Stimulated activated memory B cell treated with anti-CD40 and anti-IgM and Interleukin-4, amounts not matched to agents 10 μg/mL and 1 μg/mL and 100 μg/mL, for 72 hours (primary cell): ENCODE data around the gene PPP1R13B.

Source experiments
- ATAC-seq: fragments of 150-1000 bp; cut with Tn5 transposase; 2 replicates; pipeline ENCODE4 v1.10.0; 2021
- H3K27ac Mint-ChIP-seq: one replicate; pipeline ENCODE4 v1.8.0; 2022; ENCODE audit warnings: mild to moderate bottlenecking, mixed read lengths
- H3K27me3 Mint-ChIP-seq: one replicate; pipeline ENCODE4 v1.8.0; 2022; ENCODE audit warnings: mixed read lengths
- H3K36me3 Mint-ChIP-seq: one replicate; pipeline ENCODE4 v1.8.0; 2022; ENCODE audit warnings: mixed read lengths
- H3K4me1 Mint-ChIP-seq: one replicate; pipeline ENCODE4 v1.8.0; 2022; ENCODE audit warnings: mixed read lengths
- H3K4me3 Mint-ChIP-seq: one replicate; pipeline ENCODE4 v1.8.0; 2022; ENCODE audit warnings: mild to moderate bottlenecking, moderate library complexity, mixed read lengths
- H3K9me3 Mint-ChIP-seq: one replicate; pipeline ENCODE4 v1.8.0; 2022; ENCODE audit warnings: mixed read lengths

The PPP1R13B gene

DNA sequence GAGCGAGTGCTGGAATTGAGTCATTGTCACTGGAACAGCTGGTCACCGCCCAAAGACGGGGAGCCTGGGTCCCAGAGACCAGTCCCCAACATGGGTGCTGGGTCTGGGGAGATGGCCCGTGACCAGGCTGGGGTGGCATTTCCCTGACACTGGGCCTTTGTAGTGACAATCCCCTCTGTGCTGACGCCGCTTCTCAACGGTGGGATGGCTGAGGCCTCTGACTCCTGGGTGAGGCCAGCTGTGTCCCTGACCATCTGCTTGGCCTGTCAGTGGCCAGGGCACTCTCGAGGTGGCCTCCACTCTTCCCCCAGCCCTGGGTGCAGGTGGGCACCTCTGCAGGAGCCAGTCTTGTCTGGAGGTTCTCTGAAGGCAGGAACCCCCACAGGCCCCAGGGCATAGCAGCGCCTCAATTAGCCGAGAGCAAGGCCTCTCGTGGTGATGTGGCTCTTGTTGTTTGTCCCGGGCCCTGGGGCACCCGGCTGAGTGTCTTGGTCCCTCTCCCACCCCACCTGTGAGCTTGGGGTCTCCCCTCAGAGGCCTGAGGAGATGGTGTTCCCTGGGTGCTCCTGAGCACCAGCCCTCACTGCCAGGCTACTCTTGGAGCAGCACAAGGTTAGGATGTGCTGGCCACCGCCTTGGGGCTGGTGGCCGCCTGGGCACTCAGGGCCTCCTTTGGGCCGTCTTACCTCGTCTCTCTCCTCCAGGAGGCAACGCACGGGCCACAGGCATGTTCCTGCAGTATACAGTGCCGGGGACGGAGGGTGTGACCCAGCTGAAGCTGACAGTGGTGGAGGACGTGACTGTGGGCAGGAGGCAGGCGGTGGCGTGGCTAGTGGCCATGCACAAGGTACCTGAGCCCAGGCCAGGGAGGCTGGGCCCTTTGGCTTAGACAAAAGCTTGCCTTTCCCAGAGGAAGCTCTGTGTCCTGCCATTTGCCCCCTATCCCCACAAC, 115.2 kb downstream of the PPP1R13B start:
- H3K9me3 Mint-ChIP-seq: no peaks in the 10 kb centered on the region
- no peak overlapping the region for H3K4me3 Mint-ChIP-seq
- ATAC-seq: no peak
- H3K27me3 Mint-ChIP-seq: no peaks in the 10 kb centered on the region
- H3K36me3 Mint-ChIP-seq: peaks cover 28% of the 10 kb centered on the region
- no peak overlapping the region for H3K27ac Mint-ChIP-seq
- H3K4me1 Mint-ChIP-seq: no peaks in the 10 kb centered on the region

DNA sequence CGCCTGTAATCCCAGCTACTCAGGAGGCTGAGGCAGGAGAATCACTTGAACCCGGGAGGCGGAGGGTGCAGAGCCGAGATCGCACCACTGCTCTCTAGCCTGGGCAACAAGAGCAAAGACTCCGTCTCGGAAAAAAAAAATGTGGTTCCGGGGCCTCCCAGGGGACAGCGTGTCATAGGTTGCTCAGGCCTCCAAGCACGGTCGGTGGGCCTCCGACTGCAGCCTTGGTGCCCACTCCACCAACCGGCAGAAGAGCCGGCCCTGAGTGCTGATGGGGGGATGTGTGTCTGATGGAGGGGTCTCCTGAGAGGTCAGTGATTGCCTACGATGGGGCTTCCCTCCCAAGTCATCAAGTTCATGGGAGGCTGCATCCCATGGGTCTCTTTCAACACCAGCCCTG, 115.9 kb downstream of the PPP1R13B start:
- Mint-ChIP-seq H3K4me3 (no peak overlapping the region), H3K36me3 (peaks cover 28% of the 10 kb centered on the region), H3K27me3 (no peaks in the 10 kb centered on the region), H3K27ac (no peak overlapping the region), H3K4me1 (no peaks in the 10 kb centered on the region), H3K9me3 (no peaks in the 10 kb centered on the region)
- no peak for ATAC-seq

DNA sequence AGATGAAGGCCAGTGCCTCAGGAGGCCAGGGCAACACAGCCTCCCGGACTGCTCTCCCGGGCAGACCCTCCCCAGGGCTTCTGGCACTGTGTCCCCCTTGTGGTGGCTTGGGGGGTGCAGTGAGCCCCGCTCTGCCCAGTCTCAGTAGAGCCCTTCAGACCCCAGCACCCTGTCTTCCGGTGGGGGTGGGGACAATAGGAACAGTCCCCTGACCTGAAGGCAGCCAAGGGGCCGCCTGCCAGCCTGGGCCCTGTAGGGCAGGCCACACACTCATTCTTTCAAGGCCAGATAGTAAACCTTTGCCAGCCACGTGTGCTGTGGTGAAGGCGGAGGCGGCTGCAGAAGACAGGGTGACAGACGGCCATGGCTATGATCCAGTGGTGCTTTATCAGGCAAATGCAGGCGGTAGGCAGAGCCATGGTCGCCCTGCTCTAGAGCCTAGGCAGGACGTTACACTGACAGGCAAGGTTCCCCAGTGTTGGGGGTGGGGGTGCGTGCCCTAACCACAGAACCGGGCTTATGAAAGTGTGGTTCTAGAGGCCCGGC, 116.8 kb downstream of the PPP1R13B start:
- Mint-ChIP-seq H3K9me3 (no peaks in the 10 kb centered on the region), H3K27me3 (no peaks in the 10 kb centered on the region), H3K36me3 (peaks cover 28% of the 10 kb centered on the region), H3K4me1 (no peaks in the 10 kb centered on the region), H3K4me3 (no peak overlapping the region), H3K27ac (no peak overlapping the region)
- ATAC-seq: no peak

DNA sequence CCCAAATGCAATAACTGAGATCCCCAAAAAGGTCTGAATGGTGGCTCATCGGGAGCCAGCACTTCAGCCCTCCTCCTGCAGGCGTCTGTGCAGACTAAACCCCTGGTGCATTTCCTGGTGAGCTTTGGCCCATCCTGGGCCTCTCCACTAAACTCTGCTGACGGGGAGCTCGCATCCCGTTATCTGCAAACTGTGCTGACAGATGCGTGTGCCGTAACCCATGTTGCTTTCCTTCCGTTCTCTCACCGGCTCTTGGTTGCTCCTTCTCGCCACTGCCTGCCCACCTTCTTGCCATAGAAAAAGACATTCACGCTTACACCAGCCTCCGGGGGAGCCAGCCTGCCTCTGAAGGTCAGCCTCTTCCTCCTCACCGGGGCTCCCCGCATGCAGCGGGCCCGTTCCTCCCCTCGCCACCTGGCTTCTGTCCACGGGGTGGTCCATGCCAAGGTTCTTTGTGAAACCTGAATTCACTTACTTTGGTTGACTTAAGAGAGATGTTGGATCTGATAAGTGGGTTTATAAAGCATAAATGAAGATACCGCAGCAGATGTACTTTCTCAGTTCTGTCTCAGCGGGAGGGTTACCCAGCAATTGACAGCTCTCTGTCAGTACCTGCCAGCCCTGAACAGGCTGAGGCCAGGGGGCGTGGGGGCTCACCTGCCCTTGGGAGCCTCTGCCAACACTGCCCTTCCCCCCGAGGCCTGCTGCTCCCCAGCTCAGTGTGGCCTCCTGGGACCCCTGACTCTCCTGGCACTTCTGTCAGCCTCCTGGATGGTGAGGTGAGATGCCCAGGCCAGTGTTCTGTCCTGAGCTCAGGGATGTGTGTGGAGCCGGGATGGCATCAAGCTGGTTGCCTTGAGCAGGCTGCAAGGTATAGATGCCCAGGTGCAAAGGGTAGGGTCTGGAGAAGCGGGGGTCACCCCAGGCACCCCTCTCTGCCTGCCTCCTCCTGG, 117.6 kb downstream of the PPP1R13B start:
- no peak for ATAC-seq
- Mint-ChIP-seq H3K27me3 (no peaks in the 10 kb centered on the region), H3K4me3 (no peak overlapping the region), H3K9me3 (no peaks in the 10 kb centered on the region), H3K27ac (no peak overlapping the region), H3K36me3 (peaks cover 27% of the 10 kb centered on the region), H3K4me1 (no peaks in the 10 kb centered on the region)

DNA sequence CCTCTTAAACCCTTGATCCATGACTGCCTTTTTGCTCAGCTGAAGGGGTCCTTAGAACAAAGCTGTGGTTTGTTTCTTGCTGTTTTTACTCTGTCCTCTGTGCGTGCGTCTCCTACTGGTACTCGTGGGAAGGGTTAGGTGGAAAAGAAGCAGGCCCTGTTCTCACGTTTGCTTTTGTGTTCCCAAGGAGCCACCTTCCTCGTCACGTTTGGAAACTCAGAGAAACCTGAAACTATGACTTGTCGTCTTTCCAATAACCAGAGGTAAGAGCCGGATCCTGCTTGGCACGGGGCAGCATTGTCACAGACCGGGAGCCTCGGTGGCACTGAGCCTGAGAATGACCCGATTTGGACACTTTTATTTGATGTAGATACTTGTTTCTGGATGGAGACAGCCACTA, 118.7 kb downstream of the PPP1R13B start:
- no peaks in the 10 kb centered on the region for H3K4me1 Mint-ChIP-seq
- H3K9me3 Mint-ChIP-seq: no peaks in the 10 kb centered on the region
- H3K27me3 Mint-ChIP-seq: no peaks in the 10 kb centered on the region
- H3K27ac Mint-ChIP-seq: no peak overlapping the region
- H3K36me3 Mint-ChIP-seq: peaks cover 22% of the 10 kb centered on the region
- H3K4me3 Mint-ChIP-seq: no peak overlapping the region
- ATAC-seq: no peak

DNA sequence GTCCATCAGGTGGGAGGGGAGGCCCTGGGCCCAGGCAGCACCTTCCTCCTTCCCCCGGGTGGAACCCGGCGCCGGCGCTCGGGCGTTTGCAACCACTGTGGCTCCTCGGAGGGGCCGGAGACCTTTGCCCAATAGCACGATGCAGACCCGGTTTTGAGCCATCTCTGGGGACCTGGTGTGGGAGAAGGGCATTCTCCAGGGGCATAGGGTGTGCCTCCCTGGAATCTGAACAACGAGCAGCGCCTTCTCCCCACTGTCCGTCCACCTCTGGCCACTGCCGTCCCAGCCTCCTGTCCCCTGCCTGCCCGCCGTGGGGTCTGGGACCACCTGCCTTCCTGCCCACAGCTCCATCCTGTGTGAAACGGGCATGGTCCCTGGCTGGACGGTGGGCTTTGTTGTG, 119.2 kb downstream of the PPP1R13B start:
- Mint-ChIP-seq H3K27me3 (no peaks in the 10 kb centered on the region), H3K4me1 (no peaks in the 10 kb centered on the region), H3K4me3 (no peak overlapping the region), H3K36me3 (peaks cover 22% of the 10 kb centered on the region), H3K27ac (no peak overlapping the region), H3K9me3 (no peaks in the 10 kb centered on the region)
- no peak for ATAC-seq

DNA sequence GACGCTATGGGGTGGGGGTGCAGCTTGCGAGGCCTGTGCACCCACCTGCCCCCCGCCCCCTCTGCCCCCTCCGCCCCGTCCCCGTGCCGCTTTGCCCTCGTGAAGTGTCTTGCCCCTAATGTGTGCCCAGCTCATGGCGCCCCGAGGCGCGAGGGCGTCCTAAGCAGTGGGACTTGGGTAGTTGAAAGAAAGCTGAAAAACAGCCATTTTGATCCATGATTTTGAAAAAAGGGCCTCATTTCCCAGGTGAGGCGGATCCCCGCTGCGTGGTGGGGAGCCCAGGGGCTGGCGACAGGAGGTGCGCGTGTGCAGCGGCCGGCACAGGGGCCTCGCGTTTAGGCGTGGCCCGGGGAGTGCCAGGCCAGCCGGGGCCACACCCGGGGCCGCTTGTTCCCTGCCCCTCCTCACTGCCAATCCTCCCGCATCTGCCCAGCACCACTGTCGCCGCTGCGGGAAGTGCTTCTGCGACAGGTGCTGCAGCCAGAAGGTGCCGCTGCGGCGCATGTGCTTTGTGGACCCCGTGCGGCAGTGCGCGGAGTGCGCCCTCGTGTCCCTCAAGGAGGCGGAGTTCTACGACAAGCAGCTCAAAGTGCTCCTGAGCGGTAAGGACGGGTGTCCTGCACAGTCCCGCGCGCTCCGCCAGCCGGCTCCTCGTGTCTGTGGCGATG, 119.9 kb downstream of the PPP1R13B start:
- H3K27me3 Mint-ChIP-seq: no peaks in the 10 kb centered on the region
- no peaks in the 10 kb centered on the region for H3K4me1 Mint-ChIP-seq
- no peak overlapping the region for H3K27ac Mint-ChIP-seq
- peaks cover 15% of the 10 kb centered on the region for H3K36me3 Mint-ChIP-seq
- no peak for ATAC-seq
- no peak overlapping the region for H3K4me3 Mint-ChIP-seq
- no peaks in the 10 kb centered on the region for H3K9me3 Mint-ChIP-seq

DNA sequence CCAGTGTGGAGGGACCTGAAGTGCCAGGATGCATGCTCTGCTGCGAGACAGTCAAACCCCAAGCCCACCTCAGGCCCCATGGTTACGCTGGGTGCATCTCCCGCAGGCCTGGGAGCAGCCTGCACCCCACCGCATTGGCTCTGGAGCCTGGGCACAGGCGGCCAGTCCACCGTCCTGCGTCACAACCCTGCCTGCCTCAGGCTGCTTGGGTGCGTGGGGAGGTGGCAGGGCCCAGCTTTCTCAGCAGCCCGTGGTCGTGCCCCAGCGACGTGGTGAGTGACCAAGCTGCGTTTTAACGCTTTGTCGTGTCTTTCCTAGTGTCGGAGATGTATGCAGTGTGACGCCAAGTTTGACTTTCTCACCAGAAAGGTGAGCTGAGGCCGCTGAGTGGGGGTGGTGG, 120.9 kb downstream of the PPP1R13B start:
- H3K9me3 Mint-ChIP-seq: no peaks in the 10 kb centered on the region
- H3K4me1 Mint-ChIP-seq: no peaks in the 10 kb centered on the region
- no peak overlapping the region for H3K27ac Mint-ChIP-seq
- no peak for ATAC-seq
- H3K4me3 Mint-ChIP-seq: no peak overlapping the region
- no peaks in the 10 kb centered on the region for H3K27me3 Mint-ChIP-seq
- H3K36me3 Mint-ChIP-seq: peaks cover 15% of the 10 kb centered on the region

DNA sequence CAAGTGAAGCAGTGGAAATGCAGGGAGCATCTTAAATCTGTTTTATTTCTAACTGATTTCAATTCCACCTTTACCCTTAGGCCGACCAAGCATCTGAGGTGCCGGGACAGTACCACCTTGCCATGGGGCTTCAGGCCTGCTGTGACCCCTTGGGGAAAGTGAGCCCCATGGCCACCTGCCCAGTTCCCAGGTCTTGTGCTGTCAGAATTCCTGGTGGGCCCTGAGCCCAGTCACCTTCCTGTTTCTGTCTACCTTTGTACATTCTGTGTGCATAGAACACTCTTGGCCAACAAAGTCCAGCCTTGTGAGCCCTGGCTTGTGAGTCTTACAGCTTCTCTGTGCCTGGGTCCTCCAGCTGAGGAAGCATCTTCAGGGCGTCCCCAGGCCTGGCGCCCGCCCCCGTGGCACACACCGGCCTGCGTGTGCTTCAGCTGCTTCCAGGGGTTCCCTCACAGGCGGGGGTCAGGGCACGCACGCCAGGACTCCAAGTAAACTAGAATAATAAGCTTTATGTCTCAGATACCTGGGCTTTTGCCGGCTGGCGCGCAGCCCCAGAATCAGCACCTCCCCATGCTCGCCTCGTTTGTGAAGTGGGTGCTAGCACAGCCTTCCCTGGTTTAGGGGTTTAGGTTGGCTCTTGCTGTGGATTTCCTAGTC, 121.5 kb downstream of the PPP1R13B start:
- Mint-ChIP-seq H3K4me3 (no peak overlapping the region), H3K36me3 (peaks cover 15% of the 10 kb centered on the region), H3K27ac (no peak overlapping the region), H3K27me3 (no peaks in the 10 kb centered on the region), H3K9me3 (no peaks in the 10 kb centered on the region), H3K4me1 (no peaks in the 10 kb centered on the region)
- ATAC-seq: no peak

DNA sequence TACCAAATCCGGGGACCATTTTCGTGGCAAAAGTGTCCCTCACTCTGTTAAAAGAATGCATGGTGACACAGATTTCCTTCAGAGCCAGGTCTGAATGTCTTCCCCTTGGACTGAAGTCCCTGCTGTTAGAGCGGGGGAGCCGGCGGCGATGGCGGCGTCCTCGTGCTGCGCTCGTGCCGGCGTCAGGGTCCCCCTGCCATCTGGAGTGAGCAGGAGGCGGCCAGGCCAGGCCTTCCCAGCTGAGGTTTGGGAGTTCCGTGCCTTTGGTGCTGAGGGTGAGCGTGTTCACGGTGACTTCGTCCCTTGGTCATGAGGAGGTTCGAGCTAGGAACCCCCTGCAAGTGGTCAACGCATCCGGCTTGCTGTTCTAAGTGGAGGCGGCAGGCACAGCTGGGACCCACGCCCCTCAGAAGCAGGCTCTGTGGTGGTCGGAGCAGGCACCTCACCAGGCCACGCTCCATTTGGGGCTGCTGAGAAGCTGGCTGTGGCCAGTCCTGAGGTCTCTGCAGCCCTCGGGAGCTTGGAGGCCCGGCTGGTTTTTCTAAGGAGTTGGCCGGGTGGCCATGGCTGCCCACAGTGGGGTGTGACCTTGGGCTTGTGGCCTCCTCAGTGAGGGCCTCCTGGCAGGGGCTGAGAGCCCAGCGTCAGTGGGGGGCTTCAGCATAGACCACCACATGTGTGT, 122.2 kb downstream of the PPP1R13B start:
- Mint-ChIP-seq H3K27ac (no peak overlapping the region), H3K9me3 (no peaks in the 10 kb centered on the region), H3K27me3 (no peaks in the 10 kb centered on the region), H3K4me1 (no peaks in the 10 kb centered on the region), H3K36me3 (peaks cover 14% of the 10 kb centered on the region), H3K4me3 (no peak overlapping the region)
- no peak for ATAC-seq

DNA sequence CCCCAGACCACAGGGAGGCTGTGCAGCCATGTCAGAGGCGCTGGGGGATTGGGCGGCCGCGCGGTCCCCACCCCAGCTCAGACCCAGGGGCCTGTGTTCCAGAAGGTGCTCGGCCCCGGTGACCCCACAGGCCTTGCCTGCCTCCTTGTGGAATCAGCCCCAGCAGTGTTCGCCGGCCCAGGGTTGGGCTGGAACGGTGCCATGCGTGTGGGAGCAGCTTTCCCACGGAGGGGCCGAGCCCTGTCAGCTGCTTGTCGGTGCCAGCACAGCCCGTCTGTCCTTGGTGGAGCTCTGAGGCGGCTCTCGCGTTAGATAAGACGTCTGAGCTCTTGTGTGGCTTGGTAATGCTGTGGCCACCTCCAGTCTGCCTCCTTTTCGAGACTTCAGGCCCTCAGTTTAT, 123.3 kb downstream of the PPP1R13B start:
- no peak overlapping the region for H3K4me3 Mint-ChIP-seq
- no peaks in the 10 kb centered on the region for H3K27me3 Mint-ChIP-seq
- no peak overlapping the region for H3K27ac Mint-ChIP-seq
- H3K4me1 Mint-ChIP-seq: peaks cover 8% of the 10 kb centered on the region
- ATAC-seq: peak; percentile 26
- H3K36me3 Mint-ChIP-seq: peaks cover 4% of the 10 kb centered on the region
- H3K9me3 Mint-ChIP-seq: no peaks in the 10 kb centered on the region

DNA sequence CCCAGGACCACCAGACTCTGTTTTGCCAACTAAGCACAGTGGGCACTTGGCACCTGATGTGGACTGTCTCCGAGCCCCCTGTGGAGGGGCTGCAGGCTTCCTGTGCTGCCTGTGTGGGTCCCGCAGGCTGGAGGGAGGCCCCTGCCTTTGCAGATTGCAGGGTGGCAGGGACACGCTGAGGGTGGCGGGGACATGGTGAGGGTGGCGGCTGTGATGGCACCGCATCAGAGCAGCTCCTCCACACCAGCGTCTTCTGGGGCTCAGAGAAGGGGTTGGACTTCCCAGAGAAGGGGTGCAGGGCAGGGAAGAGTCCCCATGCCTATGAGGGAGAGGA, 123.7 kb downstream of the PPP1R13B start:
- H3K27me3 Mint-ChIP-seq: no peaks in the 10 kb centered on the region
- ATAC-seq: no peak
- H3K4me1 Mint-ChIP-seq: peaks cover 12% of the 10 kb centered on the region
- no peak overlapping the region for H3K27ac Mint-ChIP-seq
- no peak overlapping the region for H3K4me3 Mint-ChIP-seq
- H3K9me3 Mint-ChIP-seq: no peaks in the 10 kb centered on the region
- peaks cover under 1% of the 10 kb centered on the region for H3K36me3 Mint-ChIP-seq

DNA sequence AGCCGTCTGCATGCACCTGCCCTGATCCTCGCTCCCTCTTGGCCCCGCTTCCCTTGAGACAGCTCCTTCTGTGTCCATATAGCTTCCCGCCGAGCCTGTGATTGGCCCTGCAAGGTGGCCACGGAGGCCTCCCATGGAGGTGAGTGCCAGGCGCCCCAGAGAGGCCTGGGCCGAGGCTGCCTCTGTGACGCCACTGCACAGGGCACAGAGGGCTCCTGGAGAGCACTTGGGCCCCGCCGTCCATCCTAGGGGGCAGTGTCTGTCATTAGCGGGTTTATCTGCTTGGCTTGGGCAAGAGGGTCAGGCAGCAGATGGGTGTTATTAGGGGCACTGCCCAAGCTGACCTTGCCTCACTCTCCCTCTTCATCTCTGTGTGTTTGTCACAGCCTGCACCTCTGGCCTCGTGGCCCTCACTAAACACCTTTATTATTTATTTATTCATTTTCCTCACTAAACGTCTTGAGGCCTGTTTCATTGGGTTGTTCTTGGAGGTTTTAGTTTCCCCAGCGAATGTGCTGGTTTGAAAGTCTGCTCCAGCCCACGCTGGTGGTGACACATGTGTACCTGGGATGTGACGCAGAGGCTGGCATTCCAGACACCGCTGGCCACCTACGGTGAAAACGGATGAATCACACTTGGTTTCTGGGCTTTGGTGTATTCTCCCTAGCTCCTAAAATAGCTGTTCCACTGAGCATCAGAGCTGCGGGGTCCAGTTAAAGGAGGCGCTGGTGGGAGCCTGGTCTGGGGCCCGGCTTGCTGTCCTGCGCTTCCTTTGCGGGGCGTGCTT, 125.8 kb downstream of the PPP1R13B start:
- no peak for ATAC-seq
- no peaks in the 10 kb centered on the region for H3K36me3 Mint-ChIP-seq
- no peaks in the 10 kb centered on the region for H3K9me3 Mint-ChIP-seq
- H3K27ac Mint-ChIP-seq: no peak overlapping the region
- H3K27me3 Mint-ChIP-seq: no peaks in the 10 kb centered on the region
- H3K4me1 Mint-ChIP-seq: peaks cover 31% of the 10 kb centered on the region
- H3K4me3 Mint-ChIP-seq: no peak overlapping the region
